PC-9 (cell line): ENCODE data around the gene MAGEF1.

Experiments used
- EZH2 ChIP-seq: fragments of 200-600 bp; sonication (generic); IDR thresholded peaks from 2 replicates; pipeline ENCODE4 v1.8.0; 2017; ENCODE audit warnings: antibody characterized with exemption, low read depth
- TF ChIP-seq, protein P1 (sequence below): fragments of 200-600 bp; sonication (generic); conservative IDR thresholded peaks from 2 replicates; pipeline ENCODE4 v1.6.1; 2017; ENCODE audit warnings: mixed run types, antibody characterized with exemption, mild to moderate bottlenecking, moderate library complexity

DNA sequence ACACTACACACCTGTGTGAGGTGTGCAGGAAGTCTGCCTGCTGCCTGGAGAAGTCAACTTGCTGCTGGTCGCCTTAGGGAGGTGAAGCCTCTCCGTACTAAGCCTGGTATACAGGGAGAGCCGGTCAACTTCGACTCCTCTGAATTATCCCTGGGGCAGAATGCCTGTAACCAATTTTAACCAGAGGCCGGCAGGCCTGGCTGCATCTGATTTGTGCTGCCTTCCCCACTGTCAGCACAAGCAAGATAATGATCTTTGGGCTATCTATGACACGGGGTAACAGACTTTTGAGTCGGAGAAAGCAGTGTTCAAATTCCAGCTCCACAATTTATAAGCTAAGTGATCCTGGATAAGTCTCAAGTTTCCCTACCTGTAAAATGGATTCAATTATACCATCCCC, 42.3 kb downstream of the MAGEF1 start:
- TF ChIP-seq, protein P1, sequence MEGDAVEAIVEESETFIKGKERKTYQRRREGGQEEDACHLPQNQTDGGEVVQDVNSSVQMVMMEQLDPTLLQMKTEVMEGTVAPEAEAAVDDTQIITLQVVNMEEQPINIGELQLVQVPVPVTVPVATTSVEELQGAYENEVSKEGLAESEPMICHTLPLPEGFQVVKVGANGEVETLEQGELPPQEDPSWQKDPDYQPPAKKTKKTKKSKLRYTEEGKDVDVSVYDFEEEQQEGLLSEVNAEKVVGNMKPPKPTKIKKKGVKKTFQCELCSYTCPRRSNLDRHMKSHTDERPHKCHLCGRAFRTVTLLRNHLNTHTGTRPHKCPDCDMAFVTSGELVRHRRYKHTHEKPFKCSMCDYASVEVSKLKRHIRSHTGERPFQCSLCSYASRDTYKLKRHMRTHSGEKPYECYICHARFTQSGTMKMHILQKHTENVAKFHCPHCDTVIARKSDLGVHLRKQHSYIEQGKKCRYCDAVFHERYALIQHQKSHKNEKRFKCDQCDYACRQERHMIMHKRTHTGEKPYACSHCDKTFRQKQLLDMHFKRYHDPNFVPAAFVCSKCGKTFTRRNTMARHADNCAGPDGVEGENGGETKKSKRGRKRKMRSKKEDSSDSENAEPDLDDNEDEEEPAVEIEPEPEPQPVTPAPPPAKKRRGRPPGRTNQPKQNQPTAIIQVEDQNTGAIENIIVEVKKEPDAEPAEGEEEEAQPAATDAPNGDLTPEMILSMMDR, result no peak
- no peak for TF ChIP-seq EZH2
